H1 (cell line): ENCODE results near the gene ZNRF2. TPM values are rescaled to one million over a fixed set of nuclear protein-coding genes. Genes with fewer than 3 reads are reported as not detected.

ENCODE experiments used
- CTCF ChIA-PET: fragments of 300-600 bp; sonication (Branson Sonifier 250); formaldehyde crosslinking; loops from one replicate; lab custom pipeline; 2021; ENCODE audit not compliant: partially characterized antibody; lab: Charles Lee
- POLR2A ChIA-PET: fragments of 300-600 bp; sonication (Branson Sonifier 250); formaldehyde crosslinking; loops from one replicate; lab custom pipeline; 2021; ENCODE audit warnings: inconsistent platforms; ENCODE audit not compliant: partially characterized antibody; lab: Charles Lee
- DNase-seq, 2 experiments: peaks; one replicate each; pipeline versions ENCODE4 v3.0.0 to v3.0.0-alpha.2; 2010 to 2022; ENCODE audit warnings: low spot score in 2 of 2, low read depth in 1 of 2, mixed read lengths in 1 of 2
- FAIRE-seq: peaks from 2 replicates; lab custom pipeline; 2011; peaks lifted over from hg19 to GRCh38; lab: Jason Lieb, UNC
- H2AFZ ChIP-seq: 2 replicates; pipeline ENCODE4 v1.8.1; 2012; ENCODE audit warnings: low read length, inconsistent platforms
- H2AK5ac ChIP-seq: 2 replicates; pipeline ENCODE4 v1.6.1; 2013; ENCODE audit warnings: low read depth, low read length
- H2BK120ac ChIP-seq: replicated peaks from 2 replicates; pipeline ENCODE3; 2013; ENCODE audit warnings: low read depth, low read length, inconsistent platforms
- H2BK12ac ChIP-seq: 2 replicates; pipeline ENCODE4 v1.6.1; 2013; ENCODE audit warnings: low read depth, low read length
- H2BK15ac ChIP-seq: 2 replicates; pipeline ENCODE4 v1.6.1; 2013; ENCODE audit warnings: low read length
- H2BK20ac ChIP-seq: 2 replicates; pipeline ENCODE4 v1.6.1; 2013; ENCODE audit warnings: low read length
- H2BK5ac ChIP-seq: 2 replicates; pipeline ENCODE4 v1.6.1; 2013; ENCODE audit warnings: low read depth, low read length
- H3K14ac ChIP-seq: 2 replicates; pipeline ENCODE4 v1.6.1; 2013; ENCODE audit warnings: inconsistent platforms; ENCODE audit not compliant: insufficient read length
- H3K18ac ChIP-seq: 2 replicates; pipeline ENCODE4 v1.6.1; 2013; ENCODE audit warnings: low read length; ENCODE audit errors: extremely low read depth
- H3K23ac ChIP-seq: 2 replicates; pipeline ENCODE4 v1.6.1; 2013; ENCODE audit warnings: inconsistent platforms; ENCODE audit not compliant: insufficient read length
- H3K23me2 ChIP-seq: 2 replicates; pipeline ENCODE4 v1.6.1; 2013; ENCODE audit warnings: low read depth, low read length
- H3K27ac ChIP-seq: 2 replicates; pipeline ENCODE4 v1.6.1; 2011; ENCODE audit warnings: low read depth, low read length, inconsistent platforms
- H3K27me3 ChIP-seq, 4 experiments: replicated peaks in 1 of 4; 1 replicate in 1 of 4; 2 replicates in 3 of 4; pipeline versions ENCODE4 v1.6.1 to v1.8.1; 2011 to 2013; ENCODE audit warnings: low read length in 3 of 4, mild to moderate bottlenecking in 3 of 4, inconsistent platforms in 2 of 4, mixed read lengths in 2 of 4, moderate library complexity in 1 of 4; ENCODE audit not compliant: control insufficient read depth in 3 of 4, insufficient read depth in 3 of 4; ENCODE audit errors: extremely low read depth in 1 of 4
- H3K36me3 ChIP-seq, 4 experiments: 2 replicates each; pipeline versions ENCODE4 v1.6.1 to v1.8.1; 2011 to 2013; ENCODE audit warnings: mild to moderate bottlenecking in 4 of 4, low read length in 3 of 4, moderate library complexity in 2 of 4, control low read depth in 1 of 4, inconsistent platforms in 1 of 4; ENCODE audit not compliant: insufficient read depth in 4 of 4, control insufficient read depth in 2 of 4
- H3K4ac ChIP-seq: replicated peaks from 2 replicates; pipeline ENCODE3; 2013; ENCODE audit warnings: low read length, low read depth, mixed read lengths, inconsistent platforms; ENCODE audit not compliant: insufficient read length
- H3K4me1 ChIP-seq, 4 experiments: replicated peaks in 1 of 4; 1 replicate in 1 of 4; 2 replicates in 3 of 4; pipeline versions ENCODE4 v1.6.1 to v1.8.1; 2011 to 2013; ENCODE audit warnings: low read length in 3 of 4, inconsistent platforms in 2 of 4, mixed read lengths in 1 of 4; ENCODE audit not compliant: insufficient read depth in 4 of 4, control insufficient read depth in 3 of 4
- H3K4me2 ChIP-seq, 2 experiments: 2 replicates each; pipeline versions ENCODE4 v1.6.1 to v1.8.1; 2011 to 2013; ENCODE audit warnings: low read depth in 2 of 2, low read length in 2 of 2, control low read depth in 1 of 2, inconsistent platforms in 1 of 2, mild to moderate bottlenecking in 1 of 2; ENCODE audit not compliant: insufficient read depth in 1 of 2
- H3K4me3 ChIP-seq, 4 experiments: fragments of 200-600, 300-600 bp in 1 of 4; sonication (generic), shearing (Covaris generic), sonication (Bioruptor Twin) in 1 of 4; 2 replicates each; pipeline versions ENCODE4 v1.5.1 to v1.8.1; 2011 to 2016; ENCODE audit warnings: low read length in 4 of 4, low read depth in 3 of 4, control low read depth in 2 of 4, inconsistent platforms in 2 of 4, mild to moderate bottlenecking in 2 of 4, mixed read lengths in 1 of 4, moderate library complexity in 1 of 4; ENCODE audit not compliant: insufficient read depth in 2 of 4; ENCODE audit errors: extremely low read depth in 1 of 4
- H3K56ac ChIP-seq: replicated peaks from 2 replicates; pipeline ENCODE3; 2013; ENCODE audit warnings: low read depth, mild to moderate bottlenecking, mixed read lengths, low read length, inconsistent platforms; ENCODE audit not compliant: insufficient read length
- H3K79me1 ChIP-seq: 2 replicates; pipeline ENCODE4 v1.6.1; 2013; ENCODE audit warnings: low read depth, low read length, control low read depth
- H3K79me2 ChIP-seq, 2 experiments: 2 replicates each; pipeline versions ENCODE4 v1.6.1 to v1.8.1; 2012 to 2013; ENCODE audit warnings: low read length in 2 of 2, mild to moderate bottlenecking in 2 of 2, inconsistent platforms in 1 of 2; ENCODE audit not compliant: insufficient read depth in 2 of 2, control insufficient read depth in 1 of 2
- H3K9ac ChIP-seq, 4 experiments: replicated peaks in 1 of 4; 1 replicate in 1 of 4; 2 replicates in 3 of 4; pipeline versions ENCODE4 v1.6.1 to v1.8.1; 2011 to 2013; ENCODE audit warnings: low read depth in 3 of 4, low read length in 3 of 4, control low read depth in 2 of 4, mild to moderate bottlenecking in 2 of 4, moderate library complexity in 2 of 4, inconsistent platforms in 1 of 4; ENCODE audit errors: extremely low read depth in 1 of 4
- H3K9me3 ChIP-seq, 2 experiments: 2 replicates each; pipeline versions ENCODE4 v1.6.1 to v1.8.1; 2012 to 2013; ENCODE audit warnings: mild to moderate bottlenecking in 2 of 2, moderate library complexity in 2 of 2, control low read depth in 1 of 2, inconsistent platforms in 1 of 2, low read depth in 1 of 2, low read length in 1 of 2, mixed read lengths in 1 of 2; ENCODE audit not compliant: insufficient read depth in 2 of 2
- H4K20me1 ChIP-seq, 2 experiments: replicated peaks in 1 of 2; 2 replicates each; pipeline versions ENCODE3 to v1.8.1; 2011 to 2013; ENCODE audit warnings: inconsistent platforms in 2 of 2, low read length in 2 of 2, mild to moderate bottlenecking in 1 of 2; ENCODE audit not compliant: insufficient read depth in 2 of 2, control insufficient read depth in 1 of 2
- H4K5ac ChIP-seq: 2 replicates; pipeline ENCODE4 v1.6.1; 2013; ENCODE audit warnings: low read length, low read depth, mixed read lengths, inconsistent platforms; ENCODE audit not compliant: insufficient read length
- H4K8ac ChIP-seq: 2 replicates; pipeline ENCODE4 v1.8.0; 2013; ENCODE audit warnings: mild to moderate bottlenecking, moderate library complexity, low read length, inconsistent platforms; ENCODE audit not compliant: insufficient read depth; ENCODE audit errors: extremely low read depth
- H4K91ac ChIP-seq: replicated peaks from 2 replicates; pipeline ENCODE3; 2013; ENCODE audit warnings: low read length, mixed read lengths, inconsistent platforms; ENCODE audit not compliant: insufficient read length
- CTBP2 ChIP-seq: IDR thresholded peaks from 2 replicates; pipeline ENCODE4 v1.7.0; 2011; ENCODE audit warnings: borderline replicate concordance, mild to moderate bottlenecking, moderate library complexity, mixed read lengths, low read length; ENCODE audit not compliant: insufficient read depth, insufficient read length
- CTCF ChIP-seq, 3 experiments: IDR thresholded peaks; 1 replicate in 2 of 3; 2 replicates in 1 of 3; pipeline versions ENCODE4 v1.5.1 to v1.6.1; 2011; ENCODE audit warnings: low read length in 3 of 3, mild to moderate bottlenecking in 3 of 3, inconsistent platforms in 2 of 3, low read depth in 1 of 3, moderate library complexity in 1 of 3; ENCODE audit not compliant: insufficient read depth in 1 of 3; ENCODE audit errors: control extremely low read depth in 1 of 3
- HDAC2 ChIP-seq, 2 experiments: fragments of 300-600 bp in 1 of 2; sonication (generic) in 1 of 2; IDR thresholded peaks; 2 replicates each; pipeline ENCODE4 v1.6.1; 2011 to 2012; ENCODE audit warnings: low read depth in 2 of 2, low read length in 2 of 2, mild to moderate bottlenecking in 2 of 2, moderate library complexity in 2 of 2, borderline replicate concordance in 1 of 2, inconsistent platforms in 1 of 2
- JUN ChIP-seq: IDR thresholded peaks from 2 replicates; pipeline ENCODE4 v1.6.1; 2011; ENCODE audit warnings: low read depth, mild to moderate bottlenecking, improper control_type of control experiment, low read length
- KDM4A ChIP-seq: IDR thresholded peaks from one replicate; pipeline ENCODE4 v1.7.1; 2012; ENCODE audit warnings: low read depth, mild to moderate bottlenecking, moderate library complexity, low read length, inconsistent platforms; ENCODE audit not compliant: severe bottlenecking
- PHF8 ChIP-seq: fragments of 200-600 bp; sonication (generic); conservative IDR thresholded peaks from 2 replicates; pipeline ENCODE4 v1.7.1; 2012; ENCODE audit warnings: low read depth, mild to moderate bottlenecking, inconsistent platforms, low read length, moderate library complexity
- TBP ChIP-seq: IDR thresholded peaks from 2 replicates; pipeline ENCODE4 v1.6.1; 2011; ENCODE audit warnings: low read depth, low read length, improper control_type of control experiment
- ZNF274 ChIP-seq: IDR thresholded peaks from 2 replicates; pipeline ENCODE4 v1.7.0; 2012; ENCODE audit warnings: low read length, borderline replicate concordance; ENCODE audit errors: extremely low read depth
- WGBS, 2 experiments: shearing (Covaris generic) in 1 of 2; methylation state at CpG; one replicate each; pipeline versions ENCODE4 v1.1.6 to v1.1.7; 2013 to 2015; ENCODE audit warnings: low lambda C conversion rate in 2 of 2, mixed read lengths in 2 of 2, inconsistent platforms in 1 of 2, low coverage in 1 of 2, missing lambda C conversion rate in 1 of 2; ENCODE audit not compliant: insufficient replicate concordance in 2 of 2, insufficient coverage in 1 of 2, insufficient read length in 1 of 2; ENCODE audit errors: extremely low coverage in 1 of 2, missing lambda C conversion rate in 1 of 2; 5-methylcytosine and 5-hydroxymethylcytosine counted together
- polyA plus RNA-seq, 7 experiments: library from polyadenylated mRNA; depleted of rRNA in 3 of 7; stranded (reverse) in 5 of 7; unstranded in 2 of 7; fragments of >200 nt in 5 of 7; fragments of 200-250 nt in 2 of 7; gene quantifications; 1 replicate in 5 of 7; 2 replicates in 1 of 7; 4 replicates in 1 of 7; pipeline versions ENCODE4 v1.2.1 to v1.2.3, GENCODE V29; 2011 to 2013; ENCODE audit warnings: missing spikeins in 2 of 7, mixed read lengths in 2 of 7
- total RNA-seq: library from RNA; stranded (reverse); fragmentation: NEBNext Ultra II Directional; extraction: Animal tissue kit (Norgen Biotek cat#: 25700); gene quantifications from 2 replicates; pipeline ENCODE4 v1.2.1, GENCODE V29; 2021

ZNRF2 gene
- total and polyA plus RNA-seq, 2 of the 8 experiments (the other 6 are each of a cell fraction or from before 2014, with no cell fraction given), result 2.9 to 16.2 TPM

DNA sequence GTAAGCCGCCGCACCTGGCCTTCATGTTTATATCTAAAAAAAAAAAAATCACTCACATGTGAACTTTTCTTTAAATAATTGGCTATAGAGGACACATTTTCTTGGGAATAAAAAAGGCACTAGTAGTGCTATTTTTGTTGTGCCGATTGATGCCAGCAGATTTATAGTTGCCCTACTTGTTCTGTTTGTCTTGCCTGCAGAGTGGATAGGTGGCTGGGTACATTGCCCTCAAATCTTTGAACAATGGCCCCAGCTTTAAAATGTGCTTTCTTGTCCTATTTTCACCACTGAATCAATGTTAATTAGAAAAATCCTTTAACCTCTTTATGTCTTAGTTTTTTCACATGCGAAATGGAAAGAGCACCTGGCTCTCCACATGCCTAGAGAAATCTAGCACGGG, 30.1 kb upstream of the ZNRF2 start:
- DNase-seq, result no peak
- Histone ChIP-seq H3K18ac (no peak overlapping the region), H3K4me1 (no peaks in the 10 kb centered on the region), H2BK120ac (no peak overlapping the region), H4K20me1 (no peaks in the 10 kb centered on the region), H2AFZ (no peak overlapping the region), H4K91ac (no peak overlapping the region), H2AK5ac (no peak overlapping the region), H3K36me3 (no peaks in the 10 kb centered on the region), H3K79me2 (no peaks in the 10 kb centered on the region), H2BK20ac (no peak overlapping the region), H3K14ac (no peak overlapping the region), H2BK5ac (no peak overlapping the region), H3K56ac (no peak overlapping the region), H3K27ac (no peak overlapping the region), H3K4ac (no peak overlapping the region), H3K79me1 (no peaks in the 10 kb centered on the region), H4K5ac (no peak overlapping the region), H3K4me2 (no peak overlapping the region), H3K9me3 (no peaks in the 10 kb centered on the region), H2BK12ac (no peak overlapping the region), H2BK15ac (no peak overlapping the region), H3K27me3 (no peaks in the 10 kb centered on the region), H4K8ac (no peak overlapping the region), H3K4me3 (no peak overlapping the region), H3K23me2 (no peaks in the 10 kb centered on the region; the same call in 1 of the 2 replicates), H3K23ac (no peak overlapping the region), H3K9ac (no peak overlapping the region)
- no peak for FAIRE-seq
- WGBS, 2 experiments, result 91% methylated on average over 5 of the region's 5 CpGs; no CpG with 5 or more reads in 1 of the 2 experiments
- TF ChIP-seq JUN (no peak), PHF8 (no peak), ZNF274 (no peak), TBP (no peak), CTBP2 (no peak), KDM4A (no peak), HDAC2 (IDR thresholded peaks at IDR 0.05; ENCODE audit: borderline replicate concordance in 1 of 2, low read depth in 2 of 2, low read length in 2 of 2) (no peak), CTCF (IDR thresholded peaks at IDR 0.05; ENCODE audit: control extremely low read depth in 1 of 3, insufficient read depth in 1 of 3, low read depth in 1 of 3, low read length in 3 of 3) (no peak)
- ChIA-PET CTCF (no interaction called here), POLR2A (no interaction called here)
